Peyer's patch (tissue), 4 donors: ENCODE measurements around the gene SCAI.
"Not testable (repeated sequence)": the region's sequence is repeated elsewhere in the genome, so short reads cannot be mapped to it uniquely, and the experiment has no call there.

ENCODE experiments used
- CTCF ChIP-seq, 6 experiments: fragments of 450-650 bp in 4 of 6; fragments of 200-600 bp in 2 of 6; sonication (generic) in 1 of 6; IDR thresholded peaks; one replicate each; pipeline ENCODE4 v1.5.1; 2017 to 2019; ENCODE audit warnings: antibody characterized with exemption in 6 of 6, mild to moderate bottlenecking in 3 of 6, moderate library complexity in 1 of 6
- POLR2A ChIP-seq, 2 donors: fragments of 450-650 bp; IDR thresholded peaks; one replicate each; pipeline ENCODE4 v1.5.1; 2017; ENCODE audit warnings: antibody characterized with exemption in 2 of 2, mild to moderate bottlenecking in 2 of 2, moderate library complexity in 2 of 2

DNA sequence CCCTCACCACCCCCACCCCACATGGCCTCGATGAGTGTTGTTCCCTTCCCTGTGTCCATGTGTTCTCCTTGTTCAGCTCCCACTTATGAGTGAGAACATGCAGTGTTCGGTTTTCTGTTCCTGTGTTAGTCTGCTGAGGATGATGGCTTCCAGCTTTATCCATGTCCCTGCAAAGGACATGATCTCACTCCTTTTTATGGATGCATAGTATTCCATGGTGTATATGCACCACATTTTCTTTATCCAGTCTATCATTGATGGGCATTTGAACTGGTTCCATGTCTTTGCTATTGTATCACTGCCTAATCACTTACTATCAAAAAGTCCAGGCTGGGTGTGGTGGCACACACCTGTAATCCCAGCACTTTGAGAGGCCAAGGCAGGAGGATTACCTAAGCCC is 24.6 kb downstream of the SCAI start:
- TF ChIP-seq CTCF, POLR2A (IDR thresholded peaks at IDR 0.05): not testable (repeated sequence)
